ENCODE measurements around the gene PIP4K2A. TPM values are rescaled to one million over a fixed set of nuclear protein-coding genes. Genes with fewer than 3 reads are reported as not detected.

Gene PIP4K2A
- total and polyA plus RNA-seq, 2 of the 8 experiments (the other 6 are each of a cell fraction or from before 2014, with no cell fraction given), result 19.0 to 60.9 TPM

DNA sequence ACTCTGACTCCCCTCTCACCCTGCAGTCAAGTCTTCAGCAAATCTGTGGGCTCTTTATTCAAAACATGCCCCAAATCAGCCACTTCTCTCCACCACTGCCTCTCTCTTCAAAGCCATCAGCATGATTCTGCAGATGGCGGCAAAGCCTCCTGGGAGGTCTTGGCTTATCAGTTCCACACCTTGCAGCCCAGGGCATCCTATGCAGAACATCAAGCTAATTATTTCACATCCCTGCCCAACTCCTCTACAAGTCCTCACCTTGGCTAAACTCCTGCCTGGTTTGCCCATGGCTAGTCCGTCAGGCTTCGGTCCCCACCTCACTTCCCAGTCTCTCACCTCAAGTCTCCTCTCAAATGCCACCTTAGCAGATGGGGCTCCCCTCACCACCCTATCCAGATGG lies 70.2 kb downstream of the PIP4K2A start (continued):
- TF ChIP-seq NANOG (IDR thresholded peaks at IDR 0.05; ENCODE audit: insufficient read depth, low read depth, low read length, poor library complexity, severe bottlenecking), result no peak
- no peak for TF ChIP-seq EGR1 (IDR thresholded peaks at IDR 0.05; ENCODE audit: borderline replicate concordance, low read depth, low read length)
- TF ChIP-seq TAF1 (IDR thresholded peaks at IDR 0.05; ENCODE audit: low read depth, low read length), result no peak

Data from H1 (cell line).